CD4-positive, alpha-beta T cell (primary cell): ENCODE results near the gene AMZ1. TPM values are rescaled to one million over a fixed set of nuclear protein-coding genes. Genes with fewer than 3 reads are reported as not detected.

Experiments used
- ATAC-seq: fragments of 200-7000 bp; cut with Tn5 transposase; one replicate; pipeline ENCODE4 v1.10.0; 2022; ENCODE audit warnings: mild to moderate bottlenecking; ENCODE audit not compliant: poor library complexity
- CTCF ChIA-PET: fragments of 350-600 bp; sonication (Branson Sonifier 250); formaldehyde crosslinking; loops from one replicate; lab custom pipeline; 2021; ENCODE audit warnings: antibody characterized with exemption, inconsistent platforms; lab: Charles Lee
- POLR2A ChIA-PET: fragments of 350-600 bp; sonication (Branson Sonifier 250); formaldehyde crosslinking; loops from one replicate; lab custom pipeline; 2021; ENCODE audit warnings: antibody characterized with exemption, inconsistent platforms; lab: Charles Lee
- DNase-seq, 14 experiments: peaks; one replicate each; pipeline ENCODE4 v3.0.0-alpha.2; 2013 to 2020; ENCODE audit warnings: mixed read lengths in 2 of 14
- H3K27ac ChIP-seq, 2 donors: one replicate each; pipeline versions ENCODE4 v1.5.1 to v1.7.0; 2013; ENCODE audit warnings: low read length in 2 of 2, low read depth in 1 of 2, mild to moderate bottlenecking in 1 of 2
- H3K27me3 ChIP-seq, 2 experiments: 1 replicate in 1 of 2; 2 replicates in 1 of 2; pipeline versions ENCODE4 v1.6.1 to v1.7.0; 2013; ENCODE audit warnings: low read length in 2 of 2, control low read depth in 1 of 2, mild to moderate bottlenecking in 1 of 2, moderate library complexity in 1 of 2; ENCODE audit not compliant: insufficient read depth in 2 of 2, control insufficient read depth in 1 of 2
- H3K36me3 ChIP-seq: one replicate; pipeline ENCODE4 v1.6.1; 2013; ENCODE audit warnings: low read length, control low read depth; ENCODE audit not compliant: insufficient read depth
- H3K4me1 ChIP-seq: one replicate; pipeline ENCODE4 v1.6.1; 2013; ENCODE audit warnings: low read length, control low read depth; ENCODE audit not compliant: insufficient read depth
- H3K4me3 ChIP-seq: one replicate; pipeline ENCODE4 v1.5.1; 2013; ENCODE audit warnings: mild to moderate bottlenecking, low read length, moderate library complexity
- H3K9me3 ChIP-seq, 2 experiments: 1 replicate in 1 of 2; 2 replicates in 1 of 2; pipeline versions ENCODE4 v1.6.1 to v1.7.0; 2013; ENCODE audit warnings: low read length in 2 of 2, mild to moderate bottlenecking in 2 of 2, control low read depth in 1 of 2, moderate library complexity in 1 of 2; ENCODE audit not compliant: control insufficient read depth in 1 of 2, insufficient read depth in 1 of 2
- H3K27ac Mint-ChIP-seq: one replicate; pipeline ENCODE4 v1.8.0; 2020; ENCODE audit warnings: mixed read lengths
- H3K27me3 Mint-ChIP-seq: one replicate; pipeline ENCODE4 v1.8.0; 2021; ENCODE audit warnings: mixed read lengths
- H3K36me3 Mint-ChIP-seq: one replicate; pipeline ENCODE4 v1.8.0; 2021; ENCODE audit warnings: low read depth, mixed read lengths
- H3K4me1 Mint-ChIP-seq: one replicate; pipeline ENCODE4 v1.8.0; 2021; ENCODE audit warnings: low read depth, mixed read lengths
- H3K4me3 Mint-ChIP-seq: one replicate; pipeline ENCODE4 v1.8.0; 2020; ENCODE audit warnings: mild to moderate bottlenecking, mixed read lengths
- H3K9me3 Mint-ChIP-seq: one replicate; pipeline ENCODE4 v1.8.0; 2020; ENCODE audit warnings: mixed read lengths
- intact Hi-C, 2 experiments: fragments of 100-400 bp; cut with DNase I in 1 of 2; cut with micrococcal nuclease in 1 of 2; formaldehyde crosslinking; loops; one replicate each; pipeline versions ENCODE4 v1.15.1 to v1.9.0; 2023 to 2025; cut with DNase I, micrococcal nuclease
- total RNA-seq, 174 experiments: library from RNA in 2 of 174; stranded (reverse) in 2 of 174; gene quantifications; one replicate each; pipeline ENCODE4 v1.2.3 and lab custom pipeline; 2021 to 2026
- TF ChIP-seq, protein P1 (sequence below): fragments of 200-600 bp; IDR thresholded peaks from one replicate; pipeline ENCODE4 v1.8.0; 2022; ENCODE audit warnings: antibody characterized with exemption, mild to moderate bottlenecking

The AMZ1 gene
- total RNA-seq, 2 experiments from 2014 or later: 0.25 to 0.36 TPM

DNA sequence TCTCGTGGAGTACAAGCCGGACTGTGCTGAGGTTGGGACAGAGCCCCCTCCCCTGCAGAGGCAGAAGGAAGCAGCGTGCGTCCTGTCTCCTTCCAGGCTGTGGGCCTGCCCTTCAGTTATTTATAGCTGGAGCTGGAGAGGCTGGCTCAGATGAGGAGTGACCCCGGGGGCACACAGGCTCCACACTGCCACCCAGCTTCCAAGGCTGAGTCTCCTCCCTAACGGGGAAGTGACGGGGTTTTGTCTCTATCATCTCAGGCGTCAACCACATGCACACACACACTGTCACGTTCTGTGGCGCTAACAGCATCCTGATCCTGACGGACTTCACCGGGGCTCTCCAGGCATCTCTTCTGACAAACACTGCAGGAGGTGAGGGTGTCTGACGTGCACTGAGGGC, 25.4 kb downstream of the AMZ1 start:
- ChIA-PET POLR2A (interaction anchor here (0.7 to 1.0 kb wide), 2 partner anchors 205 to 1492 kb away, joined by 3 read pairs; no protein-coding TSS in a partner anchor), CTCF (interaction anchor here (3.3 kb wide), 1 partner anchor 42 kb away, joined by 8 read pairs; no protein-coding TSS in a partner anchor)
- Mint-ChIP-seq H3K36me3 (no peaks in the 10 kb centered on the region), H3K4me1 (peaks cover 70% of the 10 kb centered on the region), H3K9me3 (no peaks in the 10 kb centered on the region), H3K27me3 (no peaks in the 10 kb centered on the region), H3K4me3 (no peak overlapping the region), H3K27ac (peak overlapping the region; percentile 44)
- Histone ChIP-seq H3K4me1 (peaks cover 85% of the 10 kb centered on the region), H3K4me3 (no peak overlapping the region), H3K36me3 (no peaks in the 10 kb centered on the region), H3K9me3 (peaks cover 0 to 4% of the 10 kb centered on the region in 2 experiments), H3K27me3 (no peaks in the 10 kb centered on the region), H3K27ac (no peak overlapping the region)
- intact Hi-C loops: loop anchor here in 1 of 2 experiments (10.0 kb wide), 1 partner anchor 149 kb away; no protein-coding TSS in a partner anchor
- TF ChIP-seq, protein P1, sequence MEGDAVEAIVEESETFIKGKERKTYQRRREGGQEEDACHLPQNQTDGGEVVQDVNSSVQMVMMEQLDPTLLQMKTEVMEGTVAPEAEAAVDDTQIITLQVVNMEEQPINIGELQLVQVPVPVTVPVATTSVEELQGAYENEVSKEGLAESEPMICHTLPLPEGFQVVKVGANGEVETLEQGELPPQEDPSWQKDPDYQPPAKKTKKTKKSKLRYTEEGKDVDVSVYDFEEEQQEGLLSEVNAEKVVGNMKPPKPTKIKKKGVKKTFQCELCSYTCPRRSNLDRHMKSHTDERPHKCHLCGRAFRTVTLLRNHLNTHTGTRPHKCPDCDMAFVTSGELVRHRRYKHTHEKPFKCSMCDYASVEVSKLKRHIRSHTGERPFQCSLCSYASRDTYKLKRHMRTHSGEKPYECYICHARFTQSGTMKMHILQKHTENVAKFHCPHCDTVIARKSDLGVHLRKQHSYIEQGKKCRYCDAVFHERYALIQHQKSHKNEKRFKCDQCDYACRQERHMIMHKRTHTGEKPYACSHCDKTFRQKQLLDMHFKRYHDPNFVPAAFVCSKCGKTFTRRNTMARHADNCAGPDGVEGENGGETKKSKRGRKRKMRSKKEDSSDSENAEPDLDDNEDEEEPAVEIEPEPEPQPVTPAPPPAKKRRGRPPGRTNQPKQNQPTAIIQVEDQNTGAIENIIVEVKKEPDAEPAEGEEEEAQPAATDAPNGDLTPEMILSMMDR: no peak
- ATAC-seq: no peak
- DNase-seq: no peak

DNA sequence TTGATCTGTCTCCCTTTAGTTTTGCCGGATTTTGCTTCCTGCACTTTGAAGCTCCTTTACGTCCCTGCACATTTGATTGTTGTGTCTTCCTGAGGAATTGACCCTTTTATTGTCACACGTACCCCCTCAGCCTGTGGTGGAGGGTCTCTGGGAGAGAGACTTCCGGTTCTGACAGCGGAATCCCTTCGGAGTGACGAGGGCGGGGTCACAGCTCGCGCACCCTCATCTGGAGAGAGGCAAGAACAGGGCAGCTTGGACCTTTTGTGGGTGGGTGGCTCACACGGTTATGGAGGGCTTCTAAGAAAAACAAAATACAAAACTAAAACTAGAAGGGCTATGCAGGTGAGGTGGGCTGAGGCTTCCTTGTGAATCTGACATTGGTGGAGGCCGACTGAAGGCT, 26.0 kb downstream of the AMZ1 start:
- H3K4me3 Mint-ChIP-seq: no peak overlapping the region

DNA sequence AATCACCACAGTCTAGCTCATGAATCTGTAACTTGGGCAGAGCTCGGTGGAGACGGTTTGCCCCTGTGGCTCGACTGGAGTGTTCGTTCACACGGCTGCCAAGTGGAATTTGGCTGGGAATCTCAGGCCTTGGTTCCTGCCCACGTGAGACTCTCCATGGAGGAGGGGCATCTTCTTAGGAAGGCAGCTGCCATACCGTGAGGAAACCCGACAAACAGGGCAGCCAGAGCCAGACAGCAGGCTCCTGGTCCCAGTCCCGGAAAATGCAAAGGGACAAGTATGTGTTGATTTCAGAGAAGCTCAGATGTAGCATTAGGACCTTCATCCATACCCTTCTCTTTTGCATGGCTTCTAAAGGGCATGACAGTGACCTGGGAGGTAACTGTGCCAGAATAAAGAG, 26.6 kb downstream of the AMZ1 start:
- Histone ChIP-seq H3K36me3 (no peaks in the 10 kb centered on the region), H3K4me1 (peaks cover 87% of the 10 kb centered on the region), H3K27ac (no peak overlapping the region), H3K27me3 (no peaks in the 10 kb centered on the region), H3K4me3 (no peak overlapping the region), H3K9me3 (peaks cover 0 to 4% of the 10 kb centered on the region in 2 experiments)
- Mint-ChIP-seq H3K4me3 (peak overlapping the region; percentile 11), H3K4me1 (peaks cover 78% of the 10 kb centered on the region), H3K9me3 (no peaks in the 10 kb centered on the region), H3K27me3 (no peaks in the 10 kb centered on the region), H3K36me3 (no peaks in the 10 kb centered on the region), H3K27ac (peak overlapping the region; percentile 87)
- ChIA-PET CTCF (interaction anchor here (1.1 to 3.3 kb wide), 2 partner anchors 21 to 44 kb away, joined by 3 to 8 read pairs; no protein-coding TSS in a partner anchor), POLR2A (interaction anchor here (1.0 kb wide), 1 partner anchor 15 kb away, joined by 4 read pairs; no protein-coding TSS in a partner anchor)
- TF ChIP-seq, protein P1: no peak
- intact Hi-C loops: loop anchor here in 1 of 2 experiments (10.0 kb wide), 1 partner anchor 150 kb away; no protein-coding TSS in a partner anchor
- no peak for DNase-seq
- no peak for ATAC-seq

More for the DNA sequence above, 26.0 kb downstream of the AMZ1 start:
- TF ChIP-seq, protein P1: no peak
- no peaks in the 10 kb centered on the region for H3K36me3 Mint-ChIP-seq
- ChIA-PET CTCF (interaction anchor here (3.3 kb wide), 1 partner anchor 43 kb away, joined by 8 read pairs; no protein-coding TSS in a partner anchor), POLR2A (interaction anchor here (0.7 to 1.0 kb wide), 2 partner anchors 14 to 1493 kb away, joined by 3 to 4 read pairs; no protein-coding TSS in a partner anchor)
- peaks cover 0 to 4% of the 10 kb centered on the region in 2 experiments for H3K9me3 ChIP-seq
- peaks cover 90% of the 10 kb centered on the region for H3K4me1 ChIP-seq
- DNase-seq (no peak), ATAC-seq (no peak)
- H3K4me1 Mint-ChIP-seq: peaks cover 76% of the 10 kb centered on the region
- no peaks in the 10 kb centered on the region for H3K9me3 Mint-ChIP-seq
- intact Hi-C loops: loop anchor here in 1 of 2 experiments (10.0 kb wide), 1 partner anchor 149 kb away; no protein-coding TSS in a partner anchor
- H3K27ac Mint-ChIP-seq: peak overlapping the region; percentile 44
- H3K36me3 ChIP-seq: no peaks in the 10 kb centered on the region
- H3K27me3 ChIP-seq: no peaks in the 10 kb centered on the region
- no peak overlapping the region for H3K27ac ChIP-seq
- no peaks in the 10 kb centered on the region for H3K27me3 Mint-ChIP-seq
- no peak overlapping the region for H3K4me3 ChIP-seq
